ENCODE data around the gene ABLIM2. TPM values are rescaled to one million over a fixed set of nuclear protein-coding genes. Genes with fewer than 3 reads are reported as not detected.

ABLIM2 gene
- total and polyA plus RNA-seq, 4 experiments from 2014 or later, result 0.44 to 7.9 (median 3.8) TPM

Small RNAs within 50 kb of the gene (microRNA-seq; reads per million reads assigned to microRNA genes)
- 548 reads per million, percentile 82 among the genes with 10 or more reads in this experiment for gene MIR95 (ENCODE audit: borderline microRNAs expressed, borderline number of aligned reads, borderline replicate concordance)

Other genes starting within 250 kb of the ABLIM2 start
- gene AFAP1, start 219.0 kb downstream of the ABLIM2 start, total RNA-seq, result 10 to 100 TPM; 18.8 to 21.8 TPM
- gene AFAP1, start 219.0 kb downstream of the ABLIM2 start, polyA plus RNA-seq, result 1 to 10 TPM in 1 of 2 donors, under 1 TPM in 1; 0.95 to 6.3 TPM
- gene SH3TC1, start 40.5 kb upstream of the ABLIM2 start, total RNA-seq, result 10 to 100 TPM; 37.1 to 41.3 TPM
- 10 to 100 TPM in 1 of 2 donors, 1 to 10 TPM in 1; 7.9 to 14.3 TPM for gene SH3TC1, start 40.5 kb upstream of the ABLIM2 start, polyA plus RNA-seq
- not detected for gene HTRA3, start 110.9 kb upstream of the ABLIM2 start, total RNA-seq
- gene HTRA3, start 110.9 kb upstream of the ABLIM2 start, polyA plus RNA-seq, result not detected

Measured in CD4-positive, alpha-beta memory T cell (primary cell).